Mucosa of descending colon (tissue), 3 donors: ENCODE measurements around the gene RHCG. TPM values are rescaled to one million over a fixed set of nuclear protein-coding genes. Genes with fewer than 3 reads are reported as not detected.
A peak's percentile ranks its signal among the peaks of the same experiment; 100 is the strongest.

Experiments used
- ATAC-seq: fragments of 200-7000 bp; cut with Tn5 transposase; one replicate; pipeline ENCODE4 v1.9.1; 2020; ENCODE audit warnings: mild to moderate bottlenecking, moderate library complexity
- DNase-seq, 3 donors: peaks; one replicate each; pipeline ENCODE4 v3.0.0-alpha.2; 2020
- H3K36me3 ChIP-seq: fragments of 200-600 bp; one replicate; pipeline ENCODE4 v1.8.0; 2021; ENCODE audit warnings: low read depth, mild to moderate bottlenecking
- H3K4me1 ChIP-seq: fragments of 200-600 bp; one replicate; pipeline ENCODE4 v1.8.0; 2021; ENCODE audit warnings: low read depth, mild to moderate bottlenecking
- H3K4me3 ChIP-seq: fragments of 200-600 bp; one replicate; pipeline ENCODE4 v1.8.0; 2021; ENCODE audit warnings: mild to moderate bottlenecking
- H3K9me3 ChIP-seq: fragments of 200-600 bp; one replicate; pipeline ENCODE4 v1.8.0; 2021; ENCODE audit warnings: mild to moderate bottlenecking
- intact Hi-C, 2 donors: fragments of 100-400 bp; cut with DNase I in 1 of 2; cut with micrococcal nuclease in 1 of 2; formaldehyde crosslinking; loops; one replicate each; pipeline versions ENCODE4 v1.11.0 to v1.11.1; 2022; cut with DNase I, micrococcal nuclease
- total RNA-seq, 3 donors: library from RNA; stranded (reverse); fragmentation: NEBNext Ultra II Directional in 2 of 3; extraction: Animal tissue kit (Norgen Biotek cat#: 25700) in 2 of 3; gene quantifications; one replicate each; pipeline versions ENCODE4 v1.2.1 to v1.2.4, GENCODE V29; 2021 to 2023
- TF ChIP-seq, protein P1 (sequence below): fragments of 200-600 bp; IDR thresholded peaks from one replicate; pipeline ENCODE4 v1.8.0; 2022; ENCODE audit warnings: antibody characterized with exemption, mild to moderate bottlenecking
- donor health status: DM: no; HTN: no; CAD: no; lungs with moderate emphysema.
- donor health status: DM: no; HTN: no; CAD: no.
- donor health status: DM: no; HTN: yes; CAD: no.

RHCG gene
- total RNA-seq, 3 donors from 2014 or later = 0.98 TPM; not detected in 2

GRCh38 chr15:89446255-89446891 lies 50.0 kb downstream of the RHCG start:
- Histone ChIP-seq H3K9me3 (no peaks in the 10 kb centered on the region), H3K4me3 (no peak overlapping the region), H3K4me1 (no peaks in the 10 kb centered on the region), H3K36me3 (no peaks in the 10 kb centered on the region)
- no peak for ATAC-seq
- intact Hi-C loops = no loop called here
- no peak for DNase-seq
- TF ChIP-seq, protein P1, sequence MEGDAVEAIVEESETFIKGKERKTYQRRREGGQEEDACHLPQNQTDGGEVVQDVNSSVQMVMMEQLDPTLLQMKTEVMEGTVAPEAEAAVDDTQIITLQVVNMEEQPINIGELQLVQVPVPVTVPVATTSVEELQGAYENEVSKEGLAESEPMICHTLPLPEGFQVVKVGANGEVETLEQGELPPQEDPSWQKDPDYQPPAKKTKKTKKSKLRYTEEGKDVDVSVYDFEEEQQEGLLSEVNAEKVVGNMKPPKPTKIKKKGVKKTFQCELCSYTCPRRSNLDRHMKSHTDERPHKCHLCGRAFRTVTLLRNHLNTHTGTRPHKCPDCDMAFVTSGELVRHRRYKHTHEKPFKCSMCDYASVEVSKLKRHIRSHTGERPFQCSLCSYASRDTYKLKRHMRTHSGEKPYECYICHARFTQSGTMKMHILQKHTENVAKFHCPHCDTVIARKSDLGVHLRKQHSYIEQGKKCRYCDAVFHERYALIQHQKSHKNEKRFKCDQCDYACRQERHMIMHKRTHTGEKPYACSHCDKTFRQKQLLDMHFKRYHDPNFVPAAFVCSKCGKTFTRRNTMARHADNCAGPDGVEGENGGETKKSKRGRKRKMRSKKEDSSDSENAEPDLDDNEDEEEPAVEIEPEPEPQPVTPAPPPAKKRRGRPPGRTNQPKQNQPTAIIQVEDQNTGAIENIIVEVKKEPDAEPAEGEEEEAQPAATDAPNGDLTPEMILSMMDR = no peak

- H3K4me1 ChIP-seq = no peaks in the 10 kb centered on the region
- DNase-seq = no peak
- no peaks in the 10 kb centered on the region for H3K9me3 ChIP-seq
- TF ChIP-seq, protein P1 = no peak
- no peaks in the 10 kb centered on the region for H3K36me3 ChIP-seq
- ATAC-seq = no peak
- intact Hi-C loops = no loop called here
- H3K4me3 ChIP-seq = no peak overlapping the region
These were observed 50.9 kb downstream of the RHCG start for GRCh38 chr15:89445518-89445917.

- H3K9me3 ChIP-seq = no peaks in the 10 kb centered on the region
- no peaks in the 10 kb centered on the region for H3K36me3 ChIP-seq
- H3K4me3 ChIP-seq = no peak overlapping the region
- TF ChIP-seq, protein P1 = no peak
- DNase-seq = no peak
- ATAC-seq = no peak
- intact Hi-C loops = no loop called here
- no peaks in the 10 kb centered on the region for H3K4me1 ChIP-seq
These were observed 51.9 kb downstream of the RHCG start for GRCh38 chr15:89444241-89445225.

- H3K9me3 ChIP-seq = no peaks in the 10 kb centered on the region
- ATAC-seq (no peak), DNase-seq (no peak)
- intact Hi-C loops = no loop called here
- H3K4me3 ChIP-seq = no peak overlapping the region
- no peaks in the 10 kb centered on the region for H3K36me3 ChIP-seq
- no peaks in the 10 kb centered on the region for H3K4me1 ChIP-seq
- TF ChIP-seq, protein P1 = no peak
These were observed 52.8 kb downstream of the RHCG start for GRCh38 chr15:89443581-89443980.

GRCh38 chr15:89442671-89443307 lies 53.6 kb downstream of the RHCG start:
- ATAC-seq = peak; percentile 54
- intact Hi-C loops = no loop called here

More at GRCh38 chr15:89442671-89443307, 53.6 kb downstream of the RHCG start:
- Histone ChIP-seq H3K9me3 (no peaks in the 10 kb centered on the region), H3K4me3 (no peak overlapping the region), H3K4me1 (no peaks in the 10 kb centered on the region), H3K36me3 (no peaks in the 10 kb centered on the region)
- TF ChIP-seq, protein P1 = no peak
- DNase-seq = peak in 2 of 3 donors; percentile 66 to 68
